MCF 10A (cell line): ENCODE measurements around the gene NRGN. TPM values are rescaled to one million over a fixed set of nuclear protein-coding genes. Genes with fewer than 3 reads are reported as not detected.

Source experiments
- BruUV-seq: library from RNA; stranded (reverse); fragments of 400-500 nt; replicated peaks from 2 replicates; lab custom pipeline; 2021; lab: Mats Ljungman, UMichigan
- CTCF ChIA-PET: fragments of 300-600 bp; sonication (Branson Sonifier 250); formaldehyde crosslinking; extraction: SDS; loops from one replicate; lab custom pipeline; 2021; ENCODE audit warnings: antibody characterized with exemption, inconsistent platforms; lab: Yijun Ruan, JAX
- POLR2A ChIA-PET: fragments of 300-600, 350-650 bp; sonication (Branson Sonifier 250); formaldehyde crosslinking; extraction: SDS; loops from one replicate; lab custom pipeline; 2020; ENCODE audit warnings: antibody characterized with exemption, inconsistent platforms; lab: Yijun Ruan, JAX
- DNase-seq: peaks from one replicate; pipeline ENCODE4 v3.0.0-alpha.2; 2018; ENCODE audit not compliant: unreplicated experiment
- H3K27ac Mint-ChIP-seq: one replicate; pipeline ENCODE4 v1.8.0; 2022; ENCODE audit warnings: mild to moderate bottlenecking, low read depth, mixed read lengths; ENCODE audit not compliant: unreplicated experiment
- H3K27me3 Mint-ChIP-seq: one replicate; pipeline ENCODE4 v1.8.0; 2022; ENCODE audit warnings: mixed read lengths; ENCODE audit not compliant: insufficient read depth, unreplicated experiment
- H3K36me3 Mint-ChIP-seq: one replicate; pipeline ENCODE4 v1.8.0; 2022; ENCODE audit warnings: mild to moderate bottlenecking, moderate library complexity, mixed read lengths; ENCODE audit not compliant: insufficient read depth, unreplicated experiment
- H3K4me1 Mint-ChIP-seq: one replicate; pipeline ENCODE4 v1.8.0; 2022; ENCODE audit warnings: mixed read lengths; ENCODE audit not compliant: insufficient read depth, unreplicated experiment
- H3K4me3 Mint-ChIP-seq: one replicate; pipeline ENCODE4 v1.8.0; 2022; ENCODE audit warnings: mild to moderate bottlenecking, moderate library complexity, mixed read lengths; ENCODE audit not compliant: unreplicated experiment
- H3K9me3 Mint-ChIP-seq: one replicate; pipeline ENCODE4 v1.8.0; 2022; ENCODE audit warnings: mixed read lengths; ENCODE audit not compliant: unreplicated experiment
- CTCF ChIP-seq: fragments of 200-600 bp; IDR thresholded peaks from one replicate; pipeline ENCODE4 v1.8.0; 2022; ENCODE audit warnings: antibody characterized with exemption, mild to moderate bottlenecking; ENCODE audit not compliant: unreplicated experiment
- intact Hi-C: fragments of 100-400 bp; cut with micrococcal nuclease; formaldehyde crosslinking; loops from 2 replicates; pipeline ENCODE4 v1.14.1; 2022
- total RNA-seq: library from RNA; stranded (reverse); gene quantifications from 2 replicates; pipeline ENCODE4 v1.2.3, GENCODE V29; 2022

The NRGN gene
- total RNA-seq, 1 experiment from 2014 or later, result 1.4 TPM

- POLR2A ChIA-PET, result interaction anchor here (0.6 to 1.9 kb wide), 3 partner anchors 38 to 97 kb away, joined by 3 to 8 read pairs (median 5); partner anchors contain the start of gene MSANTD2
- no peaks in the 10 kb centered on the region for H3K36me3 Mint-ChIP-seq
- BruUV-seq, result no TSS peak
- TF ChIP-seq CTCF, result no peak
- intact Hi-C loops, result loop anchor here (1.0 to 2.0 kb wide), 5 partner anchors 30 to 118 kb away; partner anchors contain the start of genes SIAE and SPA17
- DNase-seq, result no peak
- no peaks in the 10 kb centered on the region for H3K27me3 Mint-ChIP-seq
- CTCF ChIA-PET, result interaction anchor here (0.7 to 6.1 kb wide), 28 partner anchors 10 to 131 kb away, joined by 3 to 112 read pairs (median 7); partner anchors contain the start of genes MSANTD2, NRGN, SIAE and SPA17
- no peaks in the 10 kb centered on the region for H3K9me3 Mint-ChIP-seq
- H3K4me3 Mint-ChIP-seq, result peak overlapping the region; percentile 62
- H3K4me1 Mint-ChIP-seq, result peaks cover 5% of the 10 kb centered on the region
- H3K27ac Mint-ChIP-seq, result no peak overlapping the region
Measured at GRCh38 chr11:124762624-124763155, 22.9 kb downstream of the NRGN start.

GRCh38 chr11:124763156-124763947, 23.6 kb downstream of the NRGN start:
- DNase-seq, result peak; percentile 70
- no TSS peak for BruUV-seq
- ChIA-PET CTCF (interaction anchor here (0.6 to 6.1 kb wide), 47 partner anchors 11 to 701 kb away, joined by 3 to 112 read pairs (median 5); partner anchors contain the start of genes MSANTD2, NRGN, SIAE and SPA17), POLR2A (interaction anchor here (0.6 to 1.9 kb wide), 5 partner anchors 37 to 889 kb away, joined by 3 to 8 read pairs (median 4); partner anchors contain the start of gene MSANTD2)
- intact Hi-C loops, result loop anchor here (1.0 to 2.0 kb wide), 5 partner anchors 29 to 119 kb away; partner anchors contain the start of genes SIAE and SPA17
- TF ChIP-seq CTCF, result peak; percentile 79
- Mint-ChIP-seq H3K36me3 (no peaks in the 10 kb centered on the region), H3K27ac (no peak overlapping the region), H3K4me1 (peaks cover 5% of the 10 kb centered on the region), H3K9me3 (no peaks in the 10 kb centered on the region), H3K4me3 (peak overlapping the region; percentile 62), H3K27me3 (no peaks in the 10 kb centered on the region)

GRCh38 chr11:124766156-124766555, 26.4 kb downstream of the NRGN start:
- Mint-ChIP-seq H3K4me1 (peaks cover 5% of the 10 kb centered on the region), H3K27me3 (no peaks in the 10 kb centered on the region), H3K36me3 (no peaks in the 10 kb centered on the region), H3K4me3 (no peak overlapping the region), H3K9me3 (no peaks in the 10 kb centered on the region), H3K27ac (no peak overlapping the region)
- no peak for TF ChIP-seq CTCF
- DNase-seq, result no peak
- CTCF ChIA-PET, result interaction anchor here (0.6 to 6.1 kb wide), 7 partner anchors 29 to 122 kb away, joined by 3 to 112 read pairs (median 4); partner anchors contain the start of genes SIAE and SPA17
- BruUV-seq, result no TSS peak
- POLR2A ChIA-PET, result interaction anchor here (0.6 kb wide), 2 partner anchors 452 to 1341 kb away, joined by 3 to 4 read pairs; no protein-coding TSS in a partner anchor
- intact Hi-C loops, result no loop called here
